ENCODE results near the gene COG1. TPM values are rescaled to one million over a fixed set of nuclear protein-coding genes. Genes with fewer than 3 reads are reported as not detected.

Gene COG1
- total RNA-seq, 2 donors from 2014 or later = 27.1 to 27.8 TPM

DNA sequence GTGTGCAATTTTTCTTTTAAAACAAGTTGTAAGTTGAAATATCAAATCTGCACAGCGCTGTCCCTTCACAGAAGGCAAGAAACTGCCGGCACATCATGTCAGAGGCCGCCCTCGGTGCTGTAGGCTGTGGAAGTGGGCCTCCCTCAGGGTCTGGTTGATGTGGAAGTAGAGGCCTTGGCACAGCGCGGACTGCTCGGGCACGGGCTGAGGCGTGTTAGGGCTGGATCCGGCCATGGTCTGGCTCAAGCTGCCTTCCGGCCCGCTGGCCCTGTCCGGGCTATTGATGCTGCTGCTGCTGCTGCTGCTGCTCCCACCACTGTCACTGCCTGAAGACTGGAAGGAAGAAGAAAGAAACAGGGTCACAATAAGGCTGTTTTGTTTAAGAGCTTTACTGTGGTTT is 16.6 kb downstream of the COG1 start:
- DNase-seq = no peak
- no peaks in the 10 kb centered on the region for H3K4me1 ChIP-seq (ENCODE audit: control insufficient read depth, insufficient read depth, low read length)
- H3K9me3 ChIP-seq (ENCODE audit: control insufficient read depth, low read length) = no peaks in the 10 kb centered on the region
- H3K36me3 ChIP-seq (ENCODE audit: control insufficient read depth, insufficient read depth, low read length) = peaks cover 61% of the 10 kb centered on the region
- Mint-ChIP-seq H3K4me3 (no peak overlapping the region), H3K4me1 (peaks cover 12% of the 10 kb centered on the region), H3K9me3 (no peaks in the 10 kb centered on the region), H3K36me3 (ENCODE audit: low read depth) (peaks cover 58% of the 10 kb centered on the region), H3K27me3 (ENCODE audit: insufficient read depth) (no peaks in the 10 kb centered on the region), H3K27ac (no peak overlapping the region)
- TF ChIP-seq CTCF (conservative IDR thresholded peaks at IDR 0.05) = no peak
- H3K27me3 ChIP-seq (ENCODE audit: control insufficient read depth, insufficient read depth, low read length, poor library complexity, severe bottlenecking) = no peaks in the 10 kb centered on the region
- no peak overlapping the region for H3K4me3 ChIP-seq (ENCODE audit: low read length)
- no peak overlapping the region for H3K9ac ChIP-seq (ENCODE audit: extremely low read depth, low read length, poor library complexity, severe bottlenecking)
- H3K27ac ChIP-seq (ENCODE audit: low read depth, low read length) = no peak overlapping the region
- 96 to 100% methylated on average over 7 to 13 of the region's 13 CpGs for WGBS, 2 experiments (ENCODE audit: insufficient coverage in 1 of 2, insufficient read length in 1 of 2)

DNA sequence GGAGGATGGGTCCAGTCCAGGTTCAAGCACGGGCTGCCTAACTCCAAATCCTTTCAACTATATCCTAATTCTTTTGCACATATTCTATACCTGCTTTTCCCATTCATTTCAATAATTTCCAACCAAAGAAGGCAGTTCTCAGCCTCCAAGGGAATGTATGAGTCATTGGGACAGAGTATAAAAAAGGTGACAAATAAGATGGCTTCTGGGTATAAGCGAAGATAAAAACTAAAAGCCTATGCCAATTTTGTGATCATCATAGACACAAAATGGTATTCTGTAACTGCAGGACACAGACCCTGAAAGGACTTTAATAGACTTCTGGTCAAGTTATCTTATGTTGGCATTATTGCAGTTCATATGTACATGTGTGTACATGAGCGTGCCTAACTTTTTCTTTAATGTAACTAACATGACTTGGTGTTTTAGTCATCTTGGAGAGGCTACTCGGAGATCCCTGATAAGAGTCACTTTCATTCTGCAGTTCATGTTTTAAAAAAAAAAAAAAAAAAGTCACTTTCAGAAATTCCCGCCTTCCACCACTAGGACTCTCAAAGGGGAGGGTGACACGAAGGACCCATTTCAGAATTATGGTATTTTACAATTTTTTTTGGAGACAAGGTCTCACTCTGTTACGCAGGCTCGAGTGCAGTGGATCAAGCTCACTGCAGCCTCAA is 17.3 kb downstream of the COG1 start:
- WGBS, 2 experiments (ENCODE audit: insufficient coverage in 1 of 2, insufficient read length in 1 of 2) = 85 to 88% methylated on average over 6 to 8 of the region's 8 CpGs
- H3K27me3 ChIP-seq (ENCODE audit: control insufficient read depth, insufficient read depth, low read length, poor library complexity, severe bottlenecking) = no peaks in the 10 kb centered on the region
- peak; percentile 70 for TF ChIP-seq CTCF (conservative IDR thresholded peaks at IDR 0.05)
- peaks cover 65% of the 10 kb centered on the region for H3K36me3 ChIP-seq (ENCODE audit: control insufficient read depth, insufficient read depth, low read length)
- H3K9me3 ChIP-seq (ENCODE audit: control insufficient read depth, low read length) = no peaks in the 10 kb centered on the region
- H3K9me3 Mint-ChIP-seq = no peaks in the 10 kb centered on the region
- no peak overlapping the region for H3K27ac ChIP-seq (ENCODE audit: low read depth, low read length)
- peaks cover 57% of the 10 kb centered on the region for H3K36me3 Mint-ChIP-seq (ENCODE audit: low read depth)
- H3K27me3 Mint-ChIP-seq (ENCODE audit: insufficient read depth) = no peaks in the 10 kb centered on the region
- peaks cover 10% of the 10 kb centered on the region for H3K4me1 Mint-ChIP-seq
- H3K27ac Mint-ChIP-seq = no peak overlapping the region
- no peak for DNase-seq
- H3K4me3 ChIP-seq (ENCODE audit: low read length) = no peak overlapping the region
- H3K4me3 Mint-ChIP-seq = no peak overlapping the region
- no peak overlapping the region for H3K9ac ChIP-seq (ENCODE audit: extremely low read depth, low read length, poor library complexity, severe bottlenecking)
- H3K4me1 ChIP-seq (ENCODE audit: control insufficient read depth, insufficient read depth, low read length) = no peaks in the 10 kb centered on the region

GRCh38 chr17:73211745-73212144 is 18.9 kb downstream of the COG1 start:
- Mint-ChIP-seq H3K27me3 (ENCODE audit: insufficient read depth) (no peaks in the 10 kb centered on the region), H3K4me3 (no peak overlapping the region), H3K36me3 (ENCODE audit: low read depth) (peaks cover 51% of the 10 kb centered on the region), H3K27ac (no peak overlapping the region), H3K9me3 (no peaks in the 10 kb centered on the region), H3K4me1 (peaks cover 6% of the 10 kb centered on the region)
- Histone ChIP-seq H3K9me3 (ENCODE audit: control insufficient read depth, low read length) (no peaks in the 10 kb centered on the region), H3K27me3 (ENCODE audit: control insufficient read depth, insufficient read depth, low read length, poor library complexity, severe bottlenecking) (no peaks in the 10 kb centered on the region), H3K27ac (ENCODE audit: low read depth, low read length) (no peak overlapping the region), H3K4me1 (ENCODE audit: control insufficient read depth, insufficient read depth, low read length) (no peaks in the 10 kb centered on the region), H3K9ac (ENCODE audit: extremely low read depth, low read length, poor library complexity, severe bottlenecking) (no peak overlapping the region), H3K36me3 (ENCODE audit: control insufficient read depth, insufficient read depth, low read length) (peaks cover 51% of the 10 kb centered on the region), H3K4me3 (ENCODE audit: low read length) (no peak overlapping the region)
- WGBS, 2 experiments (ENCODE audit: insufficient coverage in 1 of 2, insufficient read length in 1 of 2) = 90 to 94% methylated on average over 6 to 13 of the region's 13 CpGs
- DNase-seq = no peak
- TF ChIP-seq CTCF (conservative IDR thresholded peaks at IDR 0.05) = no peak
